GM12865 (cell line): Measurements from ENCODE around the gene KDM8.

Source experiments
- DNase-seq: peaks from one replicate; pipeline ENCODE4 v3.0.0; 2010; ENCODE audit warnings: low read depth
- H3K4me3 ChIP-seq: 2 replicates; pipeline ENCODE4 v1.5.1; 2011; ENCODE audit warnings: mild to moderate bottlenecking, low read depth, low read length, control low read depth
- CTCF ChIP-seq: IDR thresholded peaks from 2 replicates; pipeline ENCODE4 v1.5.1; 2011; ENCODE audit warnings: low read length, control low read depth, low read depth, inconsistent platforms; ENCODE audit not compliant: insufficient read depth; ENCODE audit errors: missing control alignments

Gene KDM8

GRCh38 chr16:27168790-27169189 lies 34.5 kb upstream of the KDM8 start:
- H3K4me3 ChIP-seq = no peak overlapping the region
- TF ChIP-seq CTCF = no peak
- DNase-seq = no peak

GRCh38 chr16:27169511-27170071 lies 33.7 kb upstream of the KDM8 start:
- peak; percentile 34 for DNase-seq
- TF ChIP-seq CTCF = no peak

GRCh38 chr16:27171584-27171983 lies 31.7 kb upstream of the KDM8 start:
- no peak for TF ChIP-seq CTCF
- no peak for DNase-seq
- H3K4me3 ChIP-seq = no peak overlapping the region

More at GRCh38 chr16:27169511-27170071, 33.7 kb upstream of the KDM8 start:
- H3K4me3 ChIP-seq = no peak overlapping the region

- DNase-seq = peak; percentile 41
- TF ChIP-seq CTCF = no peak
These were observed 29.3 kb upstream of the KDM8 start for GRCh38 chr16:27174007-27174406.

GRCh38 chr16:27174798-27175197 lies 28.5 kb upstream of the KDM8 start:
- TF ChIP-seq CTCF = no peak
- no peak overlapping the region for H3K4me3 ChIP-seq
- DNase-seq = no peak

More at GRCh38 chr16:27174007-27174406, 29.3 kb upstream of the KDM8 start:
- H3K4me3 ChIP-seq = no peak overlapping the region

GRCh38 chr16:27175888-27176287 lies 27.4 kb upstream of the KDM8 start:
- DNase-seq = no peak
- H3K4me3 ChIP-seq = no peak overlapping the region
- TF ChIP-seq CTCF = no peak

GRCh38 chr16:27177031-27177774 lies 26.1 kb upstream of the KDM8 start:
- no peak overlapping the region for H3K4me3 ChIP-seq
- no peak for TF ChIP-seq CTCF
- no peak for DNase-seq
